WTC11 (cell line): Measurements from ENCODE around the gene LMO2. TPM values are rescaled to one million over a fixed set of nuclear protein-coding genes. Genes with fewer than 3 reads are reported as not detected.

Source experiments
- ATAC-seq: fragments of 200-7000 bp; cut with Tn5 transposase; 2 replicates; pipeline ENCODE4 v1.10.0; 2021; ENCODE audit warnings: mild to moderate bottlenecking, moderate library complexity
- CTCF ChIA-PET: fragments of 300-600 bp; sonication (Branson Sonifier 250); formaldehyde crosslinking; loops from one replicate; lab custom pipeline; 2021; ENCODE audit warnings: antibody characterized with exemption; lab: Charles Lee
- POLR2A ChIA-PET: fragments of 350-600 bp; sonication (Branson Sonifier 250); formaldehyde crosslinking; loops from one replicate; lab custom pipeline; 2021; ENCODE audit warnings: antibody characterized with exemption; lab: Charles Lee
- DNase-seq: peaks from one replicate; pipeline ENCODE4 v3.0.0; 2021; ENCODE audit warnings: low spot score
- H3K27ac Mint-ChIP-seq: 2 replicates; pipeline ENCODE4 v1.8.0; 2021; ENCODE audit warnings: mixed read lengths
- H3K27me3 Mint-ChIP-seq: 2 replicates; pipeline ENCODE4 v1.8.0; 2021; ENCODE audit warnings: low read depth, mild to moderate bottlenecking, moderate library complexity, mixed read lengths
- H3K36me3 Mint-ChIP-seq: 2 replicates; pipeline ENCODE4 v1.8.0; 2021; ENCODE audit warnings: mixed read lengths
- H3K4me1 Mint-ChIP-seq: 2 replicates; pipeline ENCODE4 v1.8.0; 2022; ENCODE audit warnings: mixed read lengths
- H3K4me3 Mint-ChIP-seq: 2 replicates; pipeline ENCODE4 v1.8.0; 2021; ENCODE audit warnings: mild to moderate bottlenecking, moderate library complexity, mixed read lengths
- H3K9me3 Mint-ChIP-seq: 2 replicates; pipeline ENCODE4 v1.8.0; 2021; ENCODE audit warnings: mixed read lengths
- CREB1 ChIP-seq: sonication (generic); formaldehyde crosslinking; IDR thresholded peaks from 2 replicates; pipeline ENCODE4 v1.8.0; 2023; ENCODE audit warnings: mild to moderate bottlenecking, missing genetic modification reagents
- EMX1 ChIP-seq: fragments of 250-450 bp; sonication (Bioruptor Pico); IDR thresholded peaks from 2 replicates; pipeline ENCODE4 v1.8.0; 2021; ENCODE audit warnings: mild to moderate bottlenecking
- HMGA2 ChIP-seq: fragments of 250-450 bp; sonication (Bioruptor Pico); IDR thresholded peaks from 2 replicates; pipeline ENCODE4 v1.4.0; 2021; ENCODE audit warnings: mild to moderate bottlenecking, moderate library complexity
- IRF2 ChIP-seq: sonication (generic); formaldehyde crosslinking; IDR thresholded peaks from 2 replicates; pipeline ENCODE4 v1.8.0; 2022; ENCODE audit warnings: low read depth, missing genetic modification reagents, borderline replicate concordance
- NR3C1 ChIP-seq: sonication (generic); formaldehyde crosslinking; conservative IDR thresholded peaks from 2 replicates; pipeline ENCODE4 v1.8.1; 2023; ENCODE audit warnings: low read depth, mild to moderate bottlenecking, missing genetic modification reagents
- PRRX2 ChIP-seq: fragments of 250-450 bp; sonication (Bioruptor Pico); IDR thresholded peaks from 2 replicates; pipeline ENCODE4 v1.8.0; 2021; ENCODE audit warnings: mild to moderate bottlenecking
- TCF7 ChIP-seq: sonication (generic); formaldehyde crosslinking; IDR thresholded peaks from 2 replicates; pipeline ENCODE4 v1.8.0; 2022; ENCODE audit warnings: mild to moderate bottlenecking, low read depth, missing genetic modification reagents, moderate library complexity
- total RNA-seq: library from RNA; stranded (reverse); gene quantifications from 3 replicates; pipeline ENCODE4 v1.2.3, GENCODE V29; 2021
- TF ChIP-seq, protein P1 (sequence below): sonication (generic); formaldehyde crosslinking; IDR thresholded peaks from 2 replicates; pipeline ENCODE4 v1.8.0; 2023; ENCODE audit warnings: mild to moderate bottlenecking, missing genetic modification reagents
- TF ChIP-seq, protein P2 (sequence below): sonication (generic); formaldehyde crosslinking; IDR thresholded peaks from 2 replicates; pipeline ENCODE4 v1.8.0; 2023; ENCODE audit warnings: missing genetic modification reagents
- TF ChIP-seq, protein P3 (sequence below): sonication (generic); formaldehyde crosslinking; IDR thresholded peaks from 2 replicates; pipeline ENCODE4 v1.8.0; 2022; ENCODE audit warnings: mild to moderate bottlenecking, missing genetic modification reagents
- TF ChIP-seq, protein P4 (sequence below): sonication (generic); formaldehyde crosslinking; conservative IDR thresholded peaks from 2 replicates; pipeline ENCODE4 v1.8.1; 2023; ENCODE audit warnings: mild to moderate bottlenecking, low read depth, missing genetic modification reagents, moderate library complexity

The LMO2 gene
- total RNA-seq, 1 experiment from 2014 or later: 3.4 TPM

DNA sequence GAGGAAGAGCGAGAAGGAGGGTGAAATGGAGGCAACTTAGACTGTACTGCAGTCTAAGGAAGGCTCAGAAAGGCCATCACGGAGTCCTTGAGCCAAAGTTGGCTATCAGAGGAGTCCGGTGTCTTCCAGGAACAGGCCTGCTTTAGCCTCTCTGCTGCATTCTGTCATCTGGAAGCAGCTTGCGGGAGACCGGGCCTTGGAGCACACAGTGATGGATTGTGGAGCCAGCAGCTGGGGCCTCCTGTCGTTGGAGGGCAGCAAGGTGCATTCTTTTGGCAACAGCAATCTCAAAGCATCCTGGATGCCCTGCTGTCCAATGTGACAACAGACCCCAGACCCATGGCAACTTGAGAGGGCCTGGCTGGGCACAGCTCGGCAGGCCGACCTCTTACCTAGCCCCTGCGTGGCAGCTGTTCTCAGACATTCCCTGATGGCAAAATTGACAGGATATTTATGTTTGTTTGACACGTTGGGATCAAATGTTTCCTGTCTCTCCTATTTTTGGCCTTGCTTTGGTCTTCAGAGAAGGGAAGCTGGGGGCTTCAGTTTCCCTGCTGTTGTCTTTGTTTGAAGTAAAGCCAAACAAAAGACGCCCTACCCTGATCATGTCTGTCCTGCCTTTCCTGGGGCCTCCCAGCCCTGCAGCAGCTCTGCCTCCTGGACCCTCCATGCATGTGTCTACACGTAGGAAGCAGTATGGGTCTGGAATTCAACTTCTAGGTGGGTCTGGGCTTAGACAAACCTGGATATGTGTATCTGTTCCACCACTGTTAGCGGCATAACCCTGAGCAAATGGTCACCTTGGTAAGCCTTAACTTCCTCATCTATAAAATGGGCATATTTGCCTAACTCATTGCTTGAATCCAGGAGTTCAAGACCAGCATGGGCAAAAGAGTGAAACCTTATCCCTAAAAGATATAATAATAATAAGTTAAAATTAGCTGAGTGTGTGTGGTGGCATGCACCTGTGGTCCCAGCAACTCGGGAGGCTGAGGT lies 43.9 kb upstream of the LMO2 start:
- Mint-ChIP-seq H3K4me3 (no peak overlapping the region), H3K9me3 (peaks cover 16% of the 10 kb centered on the region), H3K27me3 (peaks cover 9% of the 10 kb centered on the region), H3K36me3 (peaks cover 14% of the 10 kb centered on the region), H3K27ac (no peak overlapping the region), H3K4me1 (peaks cover 26% of the 10 kb centered on the region)
- DNase-seq (no peak), ATAC-seq (no peak; the same call in 1 of the 2 replicates)
- no peak for TF ChIP-seq HMGA2 (CRISPR knock-in tag)
- ChIA-PET POLR2A (no interaction called here), CTCF (interaction anchor here (2.1 kb wide), 1 partner anchor 52 kb away, joined by 10 read pairs; no protein-coding TSS in a partner anchor)

DNA sequence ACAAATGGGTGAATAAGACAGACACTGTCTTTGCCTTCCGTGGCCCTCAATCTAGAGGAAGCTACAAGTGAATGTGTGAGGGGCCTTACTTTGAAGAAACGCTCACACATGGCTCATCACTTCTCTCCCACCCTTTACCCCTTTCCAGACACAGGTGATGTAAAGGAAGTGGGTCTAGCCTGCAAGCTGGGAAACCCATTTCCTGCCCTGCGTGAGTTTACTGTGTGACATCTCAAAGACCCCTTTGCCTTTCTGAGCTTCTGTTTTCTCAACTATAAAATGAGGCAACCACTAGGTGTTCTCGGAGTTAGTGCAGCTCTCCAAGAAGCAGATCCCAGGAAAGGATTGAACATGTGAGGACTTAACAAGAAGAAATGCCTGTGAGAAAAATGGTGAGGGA lies 43.1 kb upstream of the LMO2 start:
- POLR2A ChIA-PET: no interaction called here

DNA sequence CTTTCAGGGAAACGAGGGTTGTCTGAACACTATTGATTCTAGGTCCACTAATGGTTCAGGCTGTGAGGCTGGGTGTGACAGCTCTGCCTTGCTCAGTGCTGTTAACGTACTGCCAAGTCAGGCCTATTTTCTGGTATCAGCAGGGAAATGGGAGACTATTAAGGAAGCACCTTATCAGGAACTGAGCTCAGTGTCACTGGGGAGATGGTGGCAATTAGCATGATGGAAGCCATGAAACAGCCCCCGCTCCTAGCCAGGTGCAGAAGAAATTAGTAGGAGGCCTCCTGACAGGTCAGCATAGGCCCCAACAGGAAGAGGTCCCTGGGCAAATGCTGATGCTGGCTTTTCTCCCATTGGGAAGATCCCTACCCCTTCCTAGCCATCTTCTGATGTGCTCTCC lies 42.6 kb upstream of the LMO2 start:
- ChIA-PET CTCF (interaction anchor here (1.3 to 2.1 kb wide), 2 partner anchors 37 to 53 kb away, joined by 4 to 10 read pairs; no protein-coding TSS in a partner anchor), POLR2A (no interaction called here)
- no peak for ATAC-seq
- no peak for DNase-seq
- H3K4me1 Mint-ChIP-seq: peaks cover 34% of the 10 kb centered on the region
- peaks cover 14% of the 10 kb centered on the region for H3K36me3 Mint-ChIP-seq
- peaks cover 9% of the 10 kb centered on the region for H3K27me3 Mint-ChIP-seq
- H3K9me3 Mint-ChIP-seq: peaks cover 16% of the 10 kb centered on the region
- H3K27ac Mint-ChIP-seq: no peak overlapping the region
- H3K4me3 Mint-ChIP-seq: no peak overlapping the region
- TF ChIP-seq TCF7 (CRISPR knock-in tag) (no peak), IRF2 (no peak), NR3C1 (no peak), EMX1 (CRISPR knock-in tag) (no peak), CREB1 (CRISPR knock-in tag) (no peak)
- TF ChIP-seq, protein P1, sequence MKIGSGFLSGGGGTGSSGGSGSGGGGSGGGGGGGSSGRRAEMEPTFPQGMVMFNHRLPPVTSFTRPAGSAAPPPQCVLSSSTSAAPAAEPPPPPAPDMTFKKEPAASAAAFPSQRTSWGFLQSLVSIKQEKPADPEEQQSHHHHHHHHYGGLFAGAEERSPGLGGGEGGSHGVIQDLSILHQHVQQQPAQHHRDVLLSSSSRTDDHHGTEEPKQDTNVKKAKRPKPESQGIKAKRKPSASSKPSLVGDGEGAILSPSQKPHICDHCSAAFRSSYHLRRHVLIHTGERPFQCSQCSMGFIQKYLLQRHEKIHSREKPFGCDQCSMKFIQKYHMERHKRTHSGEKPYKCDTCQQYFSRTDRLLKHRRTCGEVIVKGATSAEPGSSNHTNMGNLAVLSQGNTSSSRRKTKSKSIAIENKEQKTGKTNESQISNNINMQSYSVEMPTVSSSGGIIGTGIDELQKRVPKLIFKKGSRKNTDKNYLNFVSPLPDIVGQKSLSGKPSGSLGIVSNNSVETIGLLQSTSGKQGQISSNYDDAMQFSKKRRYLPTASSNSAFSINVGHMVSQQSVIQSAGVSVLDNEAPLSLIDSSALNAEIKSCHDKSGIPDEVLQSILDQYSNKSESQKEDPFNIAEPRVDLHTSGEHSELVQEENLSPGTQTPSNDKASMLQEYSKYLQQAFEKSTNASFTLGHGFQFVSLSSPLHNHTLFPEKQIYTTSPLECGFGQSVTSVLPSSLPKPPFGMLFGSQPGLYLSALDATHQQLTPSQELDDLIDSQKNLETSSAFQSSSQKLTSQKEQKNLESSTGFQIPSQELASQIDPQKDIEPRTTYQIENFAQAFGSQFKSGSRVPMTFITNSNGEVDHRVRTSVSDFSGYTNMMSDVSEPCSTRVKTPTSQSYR: no peak
- TF ChIP-seq, protein P2, sequence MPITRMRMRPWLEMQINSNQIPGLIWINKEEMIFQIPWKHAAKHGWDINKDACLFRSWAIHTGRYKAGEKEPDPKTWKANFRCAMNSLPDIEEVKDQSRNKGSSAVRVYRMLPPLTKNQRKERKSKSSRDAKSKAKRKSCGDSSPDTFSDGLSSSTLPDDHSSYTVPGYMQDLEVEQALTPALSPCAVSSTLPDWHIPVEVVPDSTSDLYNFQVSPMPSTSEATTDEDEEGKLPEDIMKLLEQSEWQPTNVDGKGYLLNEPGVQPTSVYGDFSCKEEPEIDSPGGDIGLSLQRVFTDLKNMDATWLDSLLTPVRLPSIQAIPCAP (CRISPR knock-in tag): no peak
- TF ChIP-seq, protein P3, sequence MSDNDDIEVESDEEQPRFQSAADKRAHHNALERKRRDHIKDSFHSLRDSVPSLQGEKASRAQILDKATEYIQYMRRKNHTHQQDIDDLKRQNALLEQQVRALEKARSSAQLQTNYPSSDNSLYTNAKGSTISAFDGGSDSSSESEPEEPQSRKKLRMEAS (CRISPR knock-in tag): no peak
- TF ChIP-seq, protein P4, sequence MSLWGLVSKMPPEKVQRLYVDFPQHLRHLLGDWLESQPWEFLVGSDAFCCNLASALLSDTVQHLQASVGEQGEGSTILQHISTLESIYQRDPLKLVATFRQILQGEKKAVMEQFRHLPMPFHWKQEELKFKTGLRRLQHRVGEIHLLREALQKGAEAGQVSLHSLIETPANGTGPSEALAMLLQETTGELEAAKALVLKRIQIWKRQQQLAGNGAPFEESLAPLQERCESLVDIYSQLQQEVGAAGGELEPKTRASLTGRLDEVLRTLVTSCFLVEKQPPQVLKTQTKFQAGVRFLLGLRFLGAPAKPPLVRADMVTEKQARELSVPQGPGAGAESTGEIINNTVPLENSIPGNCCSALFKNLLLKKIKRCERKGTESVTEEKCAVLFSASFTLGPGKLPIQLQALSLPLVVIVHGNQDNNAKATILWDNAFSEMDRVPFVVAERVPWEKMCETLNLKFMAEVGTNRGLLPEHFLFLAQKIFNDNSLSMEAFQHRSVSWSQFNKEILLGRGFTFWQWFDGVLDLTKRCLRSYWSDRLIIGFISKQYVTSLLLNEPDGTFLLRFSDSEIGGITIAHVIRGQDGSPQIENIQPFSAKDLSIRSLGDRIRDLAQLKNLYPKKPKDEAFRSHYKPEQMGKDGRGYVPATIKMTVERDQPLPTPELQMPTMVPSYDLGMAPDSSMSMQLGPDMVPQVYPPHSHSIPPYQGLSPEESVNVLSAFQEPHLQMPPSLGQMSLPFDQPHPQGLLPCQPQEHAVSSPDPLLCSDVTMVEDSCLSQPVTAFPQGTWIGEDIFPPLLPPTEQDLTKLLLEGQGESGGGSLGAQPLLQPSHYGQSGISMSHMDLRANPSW (CRISPR knock-in tag): no peak
- TF ChIP-seq, all 79 proteins: peak for 0

More for the DNA sequence above, 43.1 kb upstream of the LMO2 start:
- no peak for TF ChIP-seq PRRX2 (CRISPR knock-in tag)
- TF ChIP-seq, all 79 proteins: peak for 0
- Mint-ChIP-seq H3K4me1 (peaks cover 34% of the 10 kb centered on the region), H3K9me3 (peaks cover 16% of the 10 kb centered on the region), H3K27ac (no peak overlapping the region), H3K4me3 (no peak overlapping the region), H3K27me3 (peaks cover 9% of the 10 kb centered on the region), H3K36me3 (peaks cover 14% of the 10 kb centered on the region)
- DNase-seq (no peak), ATAC-seq (no peak)
- CTCF ChIA-PET: interaction anchor here (1.3 to 2.1 kb wide), 2 partner anchors 36 to 53 kb away, joined by 4 to 10 read pairs; no protein-coding TSS in a partner anchor
